Activated naive CD4-positive, alpha-beta T cell treated with anti-CD3 and anti-CD28 coated beads, Interleukin-2, amount 50 U/mL, for 24 hours (primary cell): Measurements from ENCODE around the gene NOL12.

ENCODE experiments used
- H3K27ac Mint-ChIP-seq: one replicate; pipeline ENCODE4 v1.8.0; 2021; ENCODE audit warnings: mild to moderate bottlenecking, mixed read lengths
- H3K27me3 Mint-ChIP-seq: one replicate; pipeline ENCODE4 v1.8.0; 2021; ENCODE audit warnings: mixed read lengths
- H3K36me3 Mint-ChIP-seq: one replicate; pipeline ENCODE4 v1.8.0; 2021; ENCODE audit warnings: mixed read lengths
- H3K4me1 Mint-ChIP-seq: one replicate; pipeline ENCODE4 v1.8.0; 2021; ENCODE audit warnings: mixed read lengths
- H3K4me3 Mint-ChIP-seq: one replicate; pipeline ENCODE4 v1.8.0; 2021; ENCODE audit warnings: mild to moderate bottlenecking, mixed read lengths
- H3K9me3 Mint-ChIP-seq: one replicate; pipeline ENCODE4 v1.8.0; 2021; ENCODE audit warnings: mixed read lengths

The NOL12 gene

DNA sequence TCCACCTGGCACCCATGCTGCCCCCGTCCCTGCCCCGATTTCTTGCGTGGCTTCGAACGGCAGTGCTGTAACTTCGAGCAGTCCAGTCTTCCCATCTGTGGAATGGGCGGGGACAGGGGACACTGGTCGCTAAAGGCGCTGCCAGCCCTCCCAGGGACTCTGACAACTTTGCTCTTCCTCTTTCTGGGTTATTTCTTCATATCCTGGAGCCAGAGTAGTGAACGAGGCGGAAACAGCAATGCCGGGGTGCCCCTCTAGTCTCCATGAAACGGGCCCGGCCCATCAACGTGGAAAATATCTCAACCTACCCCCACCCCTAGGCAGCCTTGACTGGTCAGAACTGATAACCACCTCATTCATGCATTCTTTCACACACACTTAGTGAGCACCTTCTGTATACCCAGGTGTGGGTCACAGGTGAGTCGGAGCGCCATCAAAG lies 53.5 kb downstream of the NOL12 start:
- H3K27ac Mint-ChIP-seq: no peak overlapping the region
- no peak overlapping the region for H3K4me3 Mint-ChIP-seq
- H3K27me3 Mint-ChIP-seq: no peaks in the 10 kb centered on the region
- H3K4me1 Mint-ChIP-seq: no peaks in the 10 kb centered on the region
- no peaks in the 10 kb centered on the region for H3K36me3 Mint-ChIP-seq
- H3K9me3 Mint-ChIP-seq: no peaks in the 10 kb centered on the region

DNA sequence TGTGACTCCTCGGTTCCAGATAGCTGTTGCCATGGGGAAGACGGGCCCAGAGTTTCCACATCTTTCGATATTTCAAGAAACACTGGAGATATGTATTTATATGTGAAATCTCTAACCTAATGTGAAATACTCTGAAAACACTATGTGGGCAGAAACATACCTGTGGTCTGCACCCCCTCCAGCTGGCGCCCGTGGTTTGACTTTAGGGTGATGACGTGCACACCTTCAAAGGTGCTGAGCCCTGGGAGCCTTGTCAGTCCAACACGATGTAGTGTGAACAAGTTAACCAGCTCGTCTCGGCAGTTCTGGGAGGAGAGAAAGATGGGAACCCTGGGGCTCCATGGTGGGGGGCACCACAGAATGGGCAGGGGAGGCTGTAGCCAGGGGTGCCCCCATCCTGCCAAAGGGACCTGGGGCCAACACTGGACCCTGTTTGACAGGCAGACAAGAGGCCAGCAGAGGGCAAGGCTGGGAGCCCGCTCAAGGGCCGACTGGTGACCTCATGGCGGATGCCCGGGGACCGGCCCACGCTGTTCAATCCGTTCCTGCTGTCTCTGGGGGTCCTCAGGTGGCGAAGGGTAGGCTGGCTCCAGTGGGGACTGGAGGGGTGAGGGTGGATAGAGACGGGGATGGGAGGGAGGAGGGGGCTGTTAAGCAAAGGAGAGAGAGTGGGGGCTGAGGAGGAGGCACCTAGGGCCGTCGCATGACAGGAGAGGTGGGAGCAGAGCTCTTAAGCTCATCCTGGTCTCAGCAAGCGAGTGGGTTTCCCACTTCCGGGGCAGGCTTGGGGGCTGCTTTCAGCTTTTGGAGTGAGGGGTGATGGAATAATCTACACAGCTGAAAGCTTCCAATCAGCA lies 54.5 kb downstream of the NOL12 start:
- Mint-ChIP-seq H3K4me1 (peaks cover 6% of the 10 kb centered on the region), H3K27me3 (no peaks in the 10 kb centered on the region), H3K27ac (no peak overlapping the region), H3K4me3 (no peak overlapping the region), H3K9me3 (no peaks in the 10 kb centered on the region), H3K36me3 (no peaks in the 10 kb centered on the region)

DNA sequence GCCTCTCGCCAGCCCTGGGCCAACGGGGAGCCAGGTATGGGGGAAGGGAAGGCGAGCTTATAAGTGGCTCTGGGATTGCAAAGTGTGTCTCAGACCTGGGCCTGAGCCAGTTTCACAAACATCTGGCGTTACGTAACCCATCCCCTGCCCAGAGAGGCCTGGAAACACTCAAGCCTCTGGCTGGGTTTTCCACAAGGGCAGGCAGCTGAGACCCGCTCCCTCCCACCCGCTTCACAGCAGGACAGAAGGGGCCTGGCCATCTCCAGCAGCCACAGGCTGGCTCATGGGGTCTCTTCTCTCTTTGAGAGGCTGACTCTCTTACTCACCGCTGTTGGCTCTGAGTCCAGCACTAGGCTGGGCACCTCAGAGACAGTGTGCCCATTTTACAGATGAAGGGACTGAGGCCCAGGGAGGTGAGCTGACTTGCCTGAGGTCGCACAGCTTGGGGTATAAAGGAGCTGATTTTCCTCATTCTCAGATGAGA lies 55.2 kb downstream of the NOL12 start:
- H3K27me3 Mint-ChIP-seq: no peaks in the 10 kb centered on the region

DNA sequence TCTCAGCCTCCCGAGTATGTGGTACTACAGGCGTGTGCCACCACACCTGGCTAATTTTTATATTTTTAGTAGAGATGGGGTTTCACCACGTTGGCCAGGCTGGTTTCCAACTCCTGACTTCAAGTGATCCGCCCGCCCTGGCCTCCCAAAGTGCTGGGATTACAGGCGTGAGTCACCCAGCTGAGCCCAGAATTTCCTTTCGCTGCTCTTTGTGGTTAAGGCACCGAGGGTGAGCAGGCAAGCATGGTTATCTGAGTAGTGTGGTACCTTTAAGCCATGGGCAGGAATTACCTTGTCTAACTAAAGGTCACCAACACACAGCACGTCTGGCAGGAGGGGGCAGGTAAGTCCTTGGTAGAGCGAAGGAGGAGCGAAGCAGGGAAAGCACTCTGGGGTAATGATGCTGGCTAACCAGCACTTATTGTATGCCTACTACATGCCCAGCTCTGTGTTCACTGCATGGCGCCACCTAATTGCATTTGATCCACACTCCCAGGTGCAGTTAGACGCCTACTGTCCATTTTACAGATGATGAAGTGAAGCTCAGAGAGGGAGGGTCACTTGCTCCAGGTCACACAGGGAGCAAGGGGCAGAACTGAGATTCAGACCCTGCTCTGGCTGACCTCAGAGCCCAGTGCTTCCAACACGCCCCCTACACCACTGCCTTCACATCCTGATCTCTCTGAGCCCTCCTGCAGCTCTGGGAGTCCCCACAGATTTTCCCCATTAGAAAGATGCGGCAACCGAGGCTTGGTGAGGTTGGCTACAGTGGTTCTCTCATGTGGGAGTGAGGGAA lies 56.4 kb downstream of the NOL12 start:
- no peaks in the 10 kb centered on the region for H3K27me3 Mint-ChIP-seq
- no peak overlapping the region for H3K4me3 Mint-ChIP-seq
- no peak overlapping the region for H3K27ac Mint-ChIP-seq
- no peaks in the 10 kb centered on the region for H3K36me3 Mint-ChIP-seq
- H3K9me3 Mint-ChIP-seq: no peaks in the 10 kb centered on the region
- H3K4me1 Mint-ChIP-seq: peaks cover 6% of the 10 kb centered on the region

More for the DNA sequence above, 55.2 kb downstream of the NOL12 start:
- no peaks in the 10 kb centered on the region for H3K36me3 Mint-ChIP-seq
- H3K27ac Mint-ChIP-seq: no peak overlapping the region
- peaks cover 6% of the 10 kb centered on the region for H3K4me1 Mint-ChIP-seq
- no peak overlapping the region for H3K4me3 Mint-ChIP-seq
- H3K9me3 Mint-ChIP-seq: no peaks in the 10 kb centered on the region
